Measurements from ENCODE around the gene CHST11.
A peak's percentile ranks its signal among the peaks of the same experiment; 100 is the strongest.

The CHST11 gene

DNA sequence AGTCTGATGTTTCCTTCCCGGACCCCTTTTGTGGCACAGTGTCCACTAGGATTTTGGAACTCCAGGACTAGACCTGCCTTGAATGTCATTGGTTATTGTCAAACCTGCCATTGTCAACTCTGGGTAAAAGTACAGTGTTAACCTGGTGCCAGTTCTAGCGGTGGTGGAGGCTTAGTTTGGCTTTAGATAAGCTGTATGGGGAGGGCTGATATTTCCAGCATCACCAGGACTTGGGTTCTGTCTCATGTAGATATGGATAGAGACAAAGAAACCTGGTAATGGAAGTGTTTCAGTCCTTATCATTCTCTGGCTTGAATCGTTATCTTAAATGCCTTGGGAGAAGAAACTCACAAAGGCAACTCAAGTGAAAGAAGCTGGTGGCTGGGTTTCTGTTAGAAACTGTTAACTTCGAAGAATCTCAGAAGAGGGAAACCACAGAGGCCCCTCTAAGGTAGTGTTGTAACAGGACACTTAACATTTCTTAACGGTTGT lies 10.6 kb downstream of the CHST11 start:
- peak overlapping the region; percentile 55 for H3K9ac ChIP-seq (ENCODE audit: low read depth, low read length)
- no peaks in the 10 kb centered on the region for H3K9me3 ChIP-seq (ENCODE audit: insufficient read depth, low read length, severe bottlenecking)
- peaks cover 100% of the 10 kb centered on the region for H3K4me1 ChIP-seq (ENCODE audit: insufficient read depth, low read length)
- TF ChIP-seq, protein P1, sequence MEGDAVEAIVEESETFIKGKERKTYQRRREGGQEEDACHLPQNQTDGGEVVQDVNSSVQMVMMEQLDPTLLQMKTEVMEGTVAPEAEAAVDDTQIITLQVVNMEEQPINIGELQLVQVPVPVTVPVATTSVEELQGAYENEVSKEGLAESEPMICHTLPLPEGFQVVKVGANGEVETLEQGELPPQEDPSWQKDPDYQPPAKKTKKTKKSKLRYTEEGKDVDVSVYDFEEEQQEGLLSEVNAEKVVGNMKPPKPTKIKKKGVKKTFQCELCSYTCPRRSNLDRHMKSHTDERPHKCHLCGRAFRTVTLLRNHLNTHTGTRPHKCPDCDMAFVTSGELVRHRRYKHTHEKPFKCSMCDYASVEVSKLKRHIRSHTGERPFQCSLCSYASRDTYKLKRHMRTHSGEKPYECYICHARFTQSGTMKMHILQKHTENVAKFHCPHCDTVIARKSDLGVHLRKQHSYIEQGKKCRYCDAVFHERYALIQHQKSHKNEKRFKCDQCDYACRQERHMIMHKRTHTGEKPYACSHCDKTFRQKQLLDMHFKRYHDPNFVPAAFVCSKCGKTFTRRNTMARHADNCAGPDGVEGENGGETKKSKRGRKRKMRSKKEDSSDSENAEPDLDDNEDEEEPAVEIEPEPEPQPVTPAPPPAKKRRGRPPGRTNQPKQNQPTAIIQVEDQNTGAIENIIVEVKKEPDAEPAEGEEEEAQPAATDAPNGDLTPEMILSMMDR (IDR thresholded peaks at IDR 0.05; ENCODE audit: borderline replicate concordance, extremely low read depth, low read length, poor library complexity, severe bottlenecking): no peak
- TF ChIP-seq EZH2 (IDR thresholded peaks at IDR 0.05; ENCODE audit: borderline replicate concordance, low read depth, low read length, severe bottlenecking): no peak
- H3K27ac ChIP-seq (ENCODE audit: low read length): peak overlapping the region; percentile 89
- H2AFZ ChIP-seq (ENCODE audit: low read depth, low read length): no peak overlapping the region
- peak overlapping the region; percentile 83 for H3K4me2 ChIP-seq (ENCODE audit: insufficient read depth, low read length)
- DNase-seq (peak; percentile 63), ATAC-seq (ENCODE audit: insufficient read depth, low read depth) (peak; percentile 53)
- peaks cover 13% of the 10 kb centered on the region for H4K20me1 ChIP-seq (ENCODE audit: insufficient read depth, low read length)
- H3K27me3 ChIP-seq (ENCODE audit: insufficient read depth, low read length, poor library complexity): no peaks in the 10 kb centered on the region
- peak overlapping the region in 1 of 2 experiments; percentile 44; a peak in 2 of 4 replicates for H3K4me3 ChIP-seq (ENCODE audit: low read depth in 1 of 2, low read length in 2 of 2)
- peaks cover 59% of the 10 kb centered on the region for H3K36me3 ChIP-seq (ENCODE audit: insufficient read depth, low read length)
- H3K79me2 ChIP-seq (ENCODE audit: insufficient read depth, low read length): peaks cover 100% of the 10 kb centered on the region

DNA sequence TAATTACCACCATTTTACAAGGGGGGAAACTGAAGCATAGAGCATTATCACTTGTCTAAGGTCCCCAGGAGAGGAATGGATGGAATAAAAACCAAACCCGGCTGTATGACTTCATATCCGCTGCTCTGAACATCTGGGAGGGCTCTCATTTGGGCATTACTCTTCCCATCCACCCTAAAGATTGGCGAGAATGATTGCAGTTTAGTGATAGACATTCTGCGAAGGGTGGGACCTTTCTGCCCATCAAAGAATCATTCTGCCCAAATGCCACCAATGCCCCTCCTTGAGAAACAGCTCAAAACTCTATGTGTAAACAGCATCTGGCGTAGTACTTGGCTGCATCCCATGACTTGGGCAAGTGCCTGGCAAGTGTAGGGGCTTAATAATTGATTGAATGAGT lies 11.6 kb downstream of the CHST11 start:
- no peak for TF ChIP-seq EZH2 (IDR thresholded peaks at IDR 0.05; ENCODE audit: borderline replicate concordance, low read depth, low read length, severe bottlenecking)
- TF ChIP-seq, protein P1 (IDR thresholded peaks at IDR 0.05; ENCODE audit: borderline replicate concordance, extremely low read depth, low read length, poor library complexity, severe bottlenecking): no peak
- Histone ChIP-seq H3K4me2 (ENCODE audit: insufficient read depth, low read length) (peak overlapping the region; percentile 83), H3K9ac (ENCODE audit: low read depth, low read length) (peak overlapping the region; percentile 55), H3K27ac (ENCODE audit: low read length) (peak overlapping the region; percentile 89), H3K79me2 (ENCODE audit: insufficient read depth, low read length) (peaks cover 100% of the 10 kb centered on the region), H3K4me1 (ENCODE audit: insufficient read depth, low read length) (peaks cover 100% of the 10 kb centered on the region), H2AFZ (ENCODE audit: low read depth, low read length) (no peak overlapping the region), H3K4me3 (ENCODE audit: low read depth in 1 of 2, low read length in 2 of 2) (peak overlapping the region in 1 of 2 experiments; percentile 44; a peak in 2 of 4 replicates), H3K9me3 (ENCODE audit: insufficient read depth, low read length, severe bottlenecking) (no peaks in the 10 kb centered on the region), H3K27me3 (ENCODE audit: insufficient read depth, low read length, poor library complexity) (no peaks in the 10 kb centered on the region), H3K36me3 (ENCODE audit: insufficient read depth, low read length) (peaks cover 59% of the 10 kb centered on the region), H4K20me1 (ENCODE audit: insufficient read depth, low read length) (peaks cover 20% of the 10 kb centered on the region)
- DNase-seq: peak; percentile 71
- ATAC-seq (ENCODE audit: insufficient read depth, low read depth): peak; percentile 38

DNA sequence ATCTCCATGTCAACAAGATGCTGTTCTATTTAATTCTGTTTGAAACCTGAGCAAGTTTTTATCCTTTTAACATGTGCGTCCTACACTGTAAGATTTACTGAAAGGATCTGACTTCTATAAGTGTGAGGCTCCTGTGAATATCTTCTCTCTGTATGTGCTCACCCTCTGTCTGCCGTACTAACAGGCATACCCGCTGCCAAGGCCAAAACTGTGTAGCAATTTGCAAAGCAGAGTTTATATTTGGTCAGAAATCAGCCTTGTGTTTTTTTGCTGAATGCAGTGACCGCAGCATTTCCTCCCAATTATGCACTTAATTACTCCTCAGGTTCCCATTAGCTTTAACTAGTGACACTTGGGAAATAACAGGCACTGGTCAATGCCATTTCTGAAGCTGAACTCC lies 12.3 kb downstream of the CHST11 start:
- H3K27me3 ChIP-seq (ENCODE audit: insufficient read depth, low read length, poor library complexity): no peaks in the 10 kb centered on the region
- DNase-seq: no peak
- 0 out of 3 replicates have a peak, but pooled peaks have one; percentile 6 for ATAC-seq (ENCODE audit: insufficient read depth, low read depth)
- H4K20me1 ChIP-seq (ENCODE audit: insufficient read depth, low read length): peaks cover 18% of the 10 kb centered on the region
- H3K27ac ChIP-seq (ENCODE audit: low read length): peak overlapping the region; percentile 89
- no peak overlapping the region for H2AFZ ChIP-seq (ENCODE audit: low read depth, low read length)
- peaks cover 55% of the 10 kb centered on the region for H3K36me3 ChIP-seq (ENCODE audit: insufficient read depth, low read length)
- peaks cover 100% of the 10 kb centered on the region for H3K4me1 ChIP-seq (ENCODE audit: insufficient read depth, low read length)
- H3K4me2 ChIP-seq (ENCODE audit: insufficient read depth, low read length): peak overlapping the region; percentile 48
- H3K9me3 ChIP-seq (ENCODE audit: insufficient read depth, low read length, severe bottlenecking): no peaks in the 10 kb centered on the region
- no peak for TF ChIP-seq EZH2 (IDR thresholded peaks at IDR 0.05; ENCODE audit: borderline replicate concordance, low read depth, low read length, severe bottlenecking)
- TF ChIP-seq, protein P1 (IDR thresholded peaks at IDR 0.05; ENCODE audit: borderline replicate concordance, extremely low read depth, low read length, poor library complexity, severe bottlenecking): no peak
- H3K4me3 ChIP-seq (ENCODE audit: low read depth in 1 of 2, low read length in 2 of 2): peak overlapping the region in 1 of 2 experiments; percentile 26; a peak in 1 of 4 replicates
- peaks cover 100% of the 10 kb centered on the region for H3K79me2 ChIP-seq (ENCODE audit: insufficient read depth, low read length)
- peak overlapping the region; percentile 55 for H3K9ac ChIP-seq (ENCODE audit: low read depth, low read length)

All from DND-41 (cell line).